Omental fat pad (tissue), 4 donors: Measurements from ENCODE around the gene PIANP. TPM values are rescaled to one million over a fixed set of nuclear protein-coding genes. Genes with fewer than 3 reads are reported as not detected.

Experiments used
- ATAC-seq: fragments of 150-250 bp; one replicate; pipeline ENCODE4 v1.9.1; 2016; ENCODE audit warnings: mild to moderate bottlenecking, moderate library complexity; ENCODE audit not compliant: low FRiP score
- DNase-seq: peaks from one replicate; pipeline ENCODE4 v3.0.0-alpha.2; 2019; ENCODE audit warnings: low spot score
- total RNA-seq, 4 donors: library from RNA; depleted of rRNA; stranded (reverse); fragments of >200 nt; gene quantifications; one replicate each; pipeline ENCODE4 v1.1.0, GENCODE V29; 2016
- TF ChIP-seq, protein P1 (sequence below), 3 donors: fragments of 450-650 bp; IDR thresholded peaks; one replicate each; pipeline ENCODE4 v1.5.1; 2016 to 2017; ENCODE audit warnings: antibody characterized with exemption in 3 of 3, mild to moderate bottlenecking in 3 of 3, moderate library complexity in 2 of 3

PIANP gene
- total RNA-seq, 4 donors from 2014 or later, result not detected

DNA sequence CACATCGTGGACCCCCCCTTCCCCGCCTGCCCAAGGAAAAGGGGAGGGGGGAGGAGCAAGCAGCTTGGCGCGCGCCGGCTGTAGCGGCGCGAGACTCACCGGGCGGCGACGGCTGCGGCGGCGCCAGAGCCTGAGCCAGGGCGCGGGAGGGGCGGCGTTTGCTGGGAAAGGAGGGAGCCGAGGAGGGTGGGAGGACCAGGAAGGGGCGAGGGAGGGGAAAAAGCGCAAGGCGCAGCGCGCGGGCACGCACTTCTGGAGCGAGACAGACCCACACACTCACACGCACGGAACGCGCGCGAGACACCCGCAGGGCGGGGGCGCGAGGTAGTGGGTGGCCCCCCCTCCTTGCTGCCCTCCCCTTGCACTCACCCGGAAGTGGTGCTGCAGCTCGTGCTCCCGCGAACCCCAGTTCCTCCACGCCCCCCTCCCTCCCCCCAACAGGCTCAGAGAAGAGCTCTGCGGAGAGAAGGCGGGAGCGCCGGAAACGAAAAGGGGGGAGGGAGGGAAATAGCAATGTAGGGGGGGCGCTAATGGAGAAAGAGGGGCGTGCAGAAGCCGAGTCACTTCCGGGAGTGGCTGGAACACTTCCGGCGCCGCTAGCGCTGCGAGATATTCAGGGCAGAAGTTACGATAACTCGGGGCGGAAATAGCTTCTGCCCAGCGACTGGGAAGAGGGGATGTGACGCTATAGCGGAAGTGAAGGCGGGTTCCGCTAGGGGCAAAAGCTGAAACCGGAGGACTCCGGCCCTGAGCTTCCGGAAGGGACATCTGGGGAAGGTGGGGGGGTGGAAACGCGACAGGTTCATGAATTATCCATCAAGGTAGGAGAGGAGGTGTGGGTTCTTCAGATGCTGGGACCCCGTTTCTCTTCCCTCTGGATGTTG, 11.4 kb downstream of the PIANP start, which contains the start of gene ZNF384:
Gene ZNF384, minus strand, starts transcription at position 377 of the 884 bp plus-strand sequence. CDS start 9,855 bp downstream, outside the sequence.
- TF ChIP-seq, protein P1, sequence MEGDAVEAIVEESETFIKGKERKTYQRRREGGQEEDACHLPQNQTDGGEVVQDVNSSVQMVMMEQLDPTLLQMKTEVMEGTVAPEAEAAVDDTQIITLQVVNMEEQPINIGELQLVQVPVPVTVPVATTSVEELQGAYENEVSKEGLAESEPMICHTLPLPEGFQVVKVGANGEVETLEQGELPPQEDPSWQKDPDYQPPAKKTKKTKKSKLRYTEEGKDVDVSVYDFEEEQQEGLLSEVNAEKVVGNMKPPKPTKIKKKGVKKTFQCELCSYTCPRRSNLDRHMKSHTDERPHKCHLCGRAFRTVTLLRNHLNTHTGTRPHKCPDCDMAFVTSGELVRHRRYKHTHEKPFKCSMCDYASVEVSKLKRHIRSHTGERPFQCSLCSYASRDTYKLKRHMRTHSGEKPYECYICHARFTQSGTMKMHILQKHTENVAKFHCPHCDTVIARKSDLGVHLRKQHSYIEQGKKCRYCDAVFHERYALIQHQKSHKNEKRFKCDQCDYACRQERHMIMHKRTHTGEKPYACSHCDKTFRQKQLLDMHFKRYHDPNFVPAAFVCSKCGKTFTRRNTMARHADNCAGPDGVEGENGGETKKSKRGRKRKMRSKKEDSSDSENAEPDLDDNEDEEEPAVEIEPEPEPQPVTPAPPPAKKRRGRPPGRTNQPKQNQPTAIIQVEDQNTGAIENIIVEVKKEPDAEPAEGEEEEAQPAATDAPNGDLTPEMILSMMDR (IDR thresholded peaks at IDR 0.05), result no peak
- DNase-seq (peak; percentile 85), ATAC-seq (peak; percentile 96)

DNA sequence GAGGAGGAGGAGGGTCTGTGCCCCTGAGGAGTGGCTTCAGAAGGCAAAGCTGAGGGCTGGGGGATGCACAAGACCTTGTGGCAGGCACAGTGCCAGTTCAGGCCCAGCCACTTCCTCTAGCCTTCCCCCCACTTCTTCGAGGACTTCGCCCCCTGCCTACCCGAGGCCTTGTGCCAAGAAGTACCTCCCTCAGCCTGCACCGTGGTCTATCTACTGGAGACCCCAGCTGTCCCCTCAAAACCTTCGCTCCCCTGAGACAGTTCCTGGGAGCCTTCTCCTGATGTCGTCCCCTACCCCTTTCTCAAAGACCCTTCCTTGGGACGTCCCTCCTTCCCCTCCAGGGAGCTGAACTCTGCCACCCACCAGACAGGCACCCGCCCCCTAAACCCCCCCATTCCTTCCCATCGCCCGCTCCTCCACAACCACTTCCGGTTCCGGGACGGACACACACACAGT, 12.0 kb downstream of the PIANP start:
- DNase-seq, result peak; percentile 67
- ATAC-seq, result no peak
- TF ChIP-seq, protein P1 (IDR thresholded peaks at IDR 0.05), result no peak

DNA sequence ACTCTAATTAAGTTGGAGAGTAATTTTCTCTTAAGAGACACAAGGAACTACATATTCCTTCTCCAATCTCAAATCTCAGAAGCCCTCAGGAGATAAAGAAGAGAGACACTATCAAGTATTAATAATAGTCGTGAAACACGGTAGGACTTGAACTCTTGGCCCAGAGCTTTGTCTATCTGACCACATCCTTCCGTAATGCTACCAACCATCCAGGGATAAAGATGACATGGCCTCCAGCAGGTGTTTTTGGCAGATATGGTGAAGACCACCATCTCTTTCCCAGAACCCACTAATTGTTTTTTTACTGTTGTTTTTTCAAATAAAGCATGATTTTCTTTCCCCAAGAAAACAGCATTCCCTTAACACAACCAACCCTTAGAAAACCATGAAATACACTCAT, 14.8 kb downstream of the PIANP start:
- TF ChIP-seq, protein P1 (IDR thresholded peaks at IDR 0.05), result no peak
- no peak for ATAC-seq
- no peak for DNase-seq

DNA sequence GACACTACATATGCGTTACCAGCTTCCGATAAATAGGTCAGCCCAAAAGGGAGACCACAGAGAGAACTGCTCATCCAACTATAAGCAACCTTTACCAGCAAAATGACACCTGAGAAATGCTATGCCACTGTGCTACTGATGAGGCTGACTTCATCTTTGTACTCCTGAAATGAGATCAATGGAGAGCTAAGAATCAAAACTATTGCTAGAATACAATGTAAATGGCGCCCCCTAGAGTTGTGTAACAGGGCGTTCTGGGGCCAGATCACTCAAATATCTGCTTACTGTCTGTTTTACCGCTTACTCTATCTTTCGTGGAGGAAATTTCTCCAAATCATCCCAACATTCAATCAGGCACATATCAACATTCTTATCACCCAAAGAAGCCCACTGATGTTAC, 16.0 kb downstream of the PIANP start:
- DNase-seq (no peak), ATAC-seq (no peak)
- TF ChIP-seq, protein P1 (IDR thresholded peaks at IDR 0.05), result no peak

DNA sequence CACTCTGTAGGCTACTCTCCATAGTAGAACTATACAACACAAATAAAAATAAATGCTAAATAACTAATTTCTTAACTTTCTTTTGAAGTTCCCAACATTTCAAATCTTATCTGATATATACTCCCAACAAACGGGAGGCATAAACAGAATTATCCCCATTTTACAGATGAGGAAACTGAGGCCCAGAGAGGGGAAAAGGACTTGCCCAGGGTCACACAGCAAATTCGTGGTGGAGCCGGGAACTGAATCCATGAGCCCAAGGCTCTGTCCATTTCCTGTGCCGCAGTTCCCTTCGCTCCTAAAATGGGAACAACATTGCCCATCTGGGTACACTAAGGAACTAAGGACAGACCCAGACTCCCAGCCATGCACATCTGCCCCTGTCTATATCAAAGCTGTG, 23.7 kb downstream of the PIANP start:
- TF ChIP-seq, protein P1 (IDR thresholded peaks at IDR 0.05), result no peak
- no peak for ATAC-seq
- no peak for DNase-seq

DNA sequence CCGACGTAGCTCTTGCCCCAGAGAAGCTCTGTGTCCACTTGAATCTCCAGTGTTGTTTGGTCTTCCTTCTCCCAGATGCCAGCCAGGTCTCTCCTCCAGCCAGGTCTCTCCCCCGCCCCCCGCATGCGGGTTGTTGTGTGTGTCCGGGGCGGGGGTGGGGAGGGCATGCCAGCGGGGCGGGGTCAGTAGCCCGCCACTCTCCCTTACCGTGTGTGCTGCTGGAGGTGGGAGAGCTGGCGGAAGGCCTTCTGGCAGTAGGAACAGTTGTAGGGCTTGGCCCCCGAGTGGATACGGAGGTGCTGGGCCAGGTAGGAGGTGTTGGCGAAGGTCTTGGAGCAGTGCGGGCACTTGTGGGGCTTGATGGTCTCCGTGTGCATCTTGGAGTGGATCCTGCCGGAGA, 28.5 kb downstream of the PIANP start:
- DNase-seq (no peak), ATAC-seq (no peak)
- TF ChIP-seq, protein P1 (IDR thresholded peaks at IDR 0.05), result no peak
